A549 (cell line): ENCODE results near the gene MRPL19. TPM values are rescaled to one million over a fixed set of nuclear protein-coding genes. Genes with fewer than 3 reads are reported as not detected.

ENCODE experiments used
- ATAC-seq, 2 experiments: fragments of 200-7000 bp in 1 of 2; fragments of >200 bp in 1 of 2; cut with Nextera tagmentation in 1 of 2; cut with Tn5 transposase in 1 of 2; 3 replicates each; pipeline versions ENCODE4 v1.8.0 to v1.9.1; 2018 to 2020; ENCODE audit warnings: mild to moderate bottlenecking in 1 of 2, moderate library complexity in 1 of 2
- CTCF ChIA-PET: fragments of 300-600 bp; sonication (Branson Sonifier 250); formaldehyde crosslinking; extraction: SDS; loops from one replicate; lab custom pipeline; 2021; ENCODE audit warnings: antibody characterized with exemption, inconsistent platforms; lab: Yijun Ruan, JAX
- POLR2A ChIA-PET: fragments of 350-600 bp; formaldehyde crosslinking; extraction: SDS; loops from one replicate; lab custom pipeline; 2021; ENCODE audit warnings: antibody characterized with exemption, inconsistent platforms; lab: Yijun Ruan, JAX
- DNase-seq, 2 experiments: peaks; one replicate each; pipeline versions ENCODE4 v3.0.0 to v3.0.0-alpha.2; 2011 to 2016; ENCODE audit warnings: low read depth in 1 of 2, low spot score in 1 of 2
- FAIRE-seq: peaks from 2 replicates; lab custom pipeline; 2011; peaks lifted over from hg19 to GRCh38; lab: Jason Lieb, UNC
- H3K27ac ChIP-seq, 2 experiments: fragments of >200 bp; sonication (Bioruptor Twin); formaldehyde crosslinking; 3 replicates each; pipeline ENCODE4 v1.5.1; 2016 to 2017
- H3K4me1 ChIP-seq: fragments of >200 bp; sonication (Bioruptor Twin); formaldehyde crosslinking; 3 replicates; pipeline ENCODE4 v1.6.1; 2016
- H3K4me2 ChIP-seq: fragments of >200 bp; sonication (Bioruptor Twin); formaldehyde crosslinking; 3 replicates; pipeline ENCODE4 v1.6.1; 2016
- H3K4me3 ChIP-seq: fragments of >200 bp; sonication (Bioruptor Twin); formaldehyde crosslinking; 3 replicates; pipeline ENCODE4 v1.5.1; 2016
- H3K9me3 ChIP-seq: fragments of >200 bp; sonication (Bioruptor Twin); formaldehyde crosslinking; 3 replicates; pipeline ENCODE4 v1.6.1; 2016
- BHLHE40 ChIP-seq: IDR thresholded peaks from 2 replicates; pipeline ENCODE4 v1.6.1; 2012; ENCODE audit warnings: low read depth, low read length, inconsistent platforms
- CBX2 ChIP-seq: fragments of 200-600 bp; sonication (generic); IDR thresholded peaks from 2 replicates; pipeline ENCODE4 v1.6.1; 2016; ENCODE audit warnings: low read depth, mild to moderate bottlenecking, borderline replicate concordance
- CBX8 ChIP-seq: fragments of 200-600 bp; sonication (generic); IDR thresholded peaks from 2 replicates; pipeline ENCODE4 v1.6.1; 2016
- EP300 ChIP-seq, 2 experiments: fragments of >200 bp; sonication (Bioruptor Twin); formaldehyde crosslinking; IDR thresholded peaks; 2 replicates in 1 of 2; 3 replicates in 1 of 2; pipeline ENCODE4 v1.6.1; 2016 to 2017
- FOXS1 ChIP-seq: fragments of 250-450 bp; sonication (Bioruptor Pico); IDR thresholded peaks from 2 replicates; pipeline ENCODE4 v1.5.0; 2020; ENCODE audit warnings: mild to moderate bottlenecking, moderate library complexity
- GATA3 ChIP-seq: IDR thresholded peaks from 2 replicates; pipeline ENCODE4 v1.6.1; 2012; ENCODE audit warnings: borderline replicate concordance
- HDAC2 ChIP-seq: fragments of 200-600 bp; sonication (generic); IDR thresholded peaks from 2 replicates; pipeline ENCODE4 v1.6.1; 2016
- HEYL ChIP-seq: fragments of 250-450 bp; sonication (Bioruptor Pico); IDR thresholded peaks from 2 replicates; pipeline ENCODE4 v1.8.0; 2021; ENCODE audit warnings: mild to moderate bottlenecking, moderate library complexity
- MAFK ChIP-seq: fragments of 450-650 bp; IDR thresholded peaks from 2 replicates; pipeline ENCODE4 v1.6.1; 2014; ENCODE audit not compliant: partially characterized antibody
- MYC ChIP-seq: IDR thresholded peaks from 2 replicates; pipeline ENCODE4 v1.6.1; 2012; ENCODE audit warnings: mild to moderate bottlenecking, inconsistent platforms, low read length, improper control_type of control experiment, borderline replicate concordance
- NFE2L2 ChIP-seq: fragments of 150-350 bp; conservative IDR thresholded peaks from 2 replicates; pipeline ENCODE4 v1.6.1; 2014; ENCODE audit warnings: low read length
- NR3C1 ChIP-seq: fragments of >200 bp; sonication (Bioruptor Twin); formaldehyde crosslinking; IDR thresholded peaks from 3 replicates; pipeline ENCODE4 v1.6.1; 2017
- POLR2A ChIP-seq: IDR thresholded peaks from 2 replicates; pipeline ENCODE4 v1.6.1; 2012; ENCODE audit warnings: mild to moderate bottlenecking, low read length
- POLR2AphosphoS2 ChIP-seq: conservative IDR thresholded peaks from 2 replicates; pipeline ENCODE4 v1.6.1; 2012; ENCODE audit warnings: low read length, improper control_type of control experiment, inconsistent platforms
- RAD21 ChIP-seq, 2 experiments: fragments of >200 bp in 1 of 2; sonication (Bioruptor Twin) in 1 of 2; formaldehyde crosslinking in 1 of 2; IDR thresholded peaks in 1 of 2; conservative IDR thresholded peaks in 1 of 2; 2 replicates in 1 of 2; 3 replicates in 1 of 2; pipeline ENCODE4 v1.6.1; 2012 to 2018; ENCODE audit warnings: inconsistent platforms in 1 of 2
- TP53 ChIP-seq: fragments of 250-450 bp; sonication (Bioruptor Pico); IDR thresholded peaks from 2 replicates; pipeline ENCODE4 v1.5.0; 2021; ENCODE audit warnings: mild to moderate bottlenecking, moderate library complexity
- ZC3H11A ChIP-seq: fragments of 450-650 bp; IDR thresholded peaks from 2 replicates; pipeline ENCODE4 v1.6.1; 2014; ENCODE audit warnings: antibody characterized with exemption, mild to moderate bottlenecking
- ZFP36 ChIP-seq: fragments of 450-650 bp; IDR thresholded peaks from 2 replicates; pipeline ENCODE4 v1.6.1; 2014; ENCODE audit warnings: borderline replicate concordance; ENCODE audit not compliant: partially characterized antibody
- WGBS: methylation state at CpG from one replicate; pipeline ENCODE4 v1.1.6; 2017; ENCODE audit errors: missing lambda C conversion rate; 5-methylcytosine and 5-hydroxymethylcytosine counted together
- polyA plus RNA-seq, 4 experiments: library from polyadenylated mRNA; depleted of rRNA in 3 of 4; stranded (reverse); fragments of >200 nt; fragmentation: RNase III in 1 of 4; extraction: RNeasy Plus Mini Kit Qiagen cat#74134 plus additional on column Dnase treatment in 1 of 4; gene quantifications; 2 replicates in 3 of 4; 3 replicates in 1 of 4; pipeline ENCODE4 v1.2.3, GENCODE V29; 2011 to 2017
- TF ChIP-seq, protein P1 (sequence below): fragments of >200 bp; sonication (Bioruptor Twin); formaldehyde crosslinking; IDR thresholded peaks from 3 replicates; pipeline ENCODE4 v1.5.1; 2016
- TF ChIP-seq, protein P2 (sequence below): IDR thresholded peaks from 2 replicates; pipeline ENCODE4 v1.6.1; 2012
- TF ChIP-seq, protein P3 (sequence below): fragments of >200 bp; sonication (Bioruptor Twin); formaldehyde crosslinking; IDR thresholded peaks from 2 replicates; pipeline ENCODE4 v1.6.1; 2016
- TF ChIP-seq, protein P4 (sequence below): IDR thresholded peaks from 2 replicates; pipeline ENCODE4 v1.6.1; 2012; ENCODE audit warnings: low read depth, borderline replicate concordance
- TF ChIP-seq, protein P5 (sequence below): fragments of 150-350 bp; IDR thresholded peaks from 2 replicates; pipeline ENCODE4 v1.6.1; 2014; ENCODE audit warnings: low read depth, mild to moderate bottlenecking, low read length

MRPL19 gene
- polyA plus RNA-seq, 2 of the 4 experiments (the other 2 are of a cell fraction) = 70.5 to 147 TPM

DNA sequence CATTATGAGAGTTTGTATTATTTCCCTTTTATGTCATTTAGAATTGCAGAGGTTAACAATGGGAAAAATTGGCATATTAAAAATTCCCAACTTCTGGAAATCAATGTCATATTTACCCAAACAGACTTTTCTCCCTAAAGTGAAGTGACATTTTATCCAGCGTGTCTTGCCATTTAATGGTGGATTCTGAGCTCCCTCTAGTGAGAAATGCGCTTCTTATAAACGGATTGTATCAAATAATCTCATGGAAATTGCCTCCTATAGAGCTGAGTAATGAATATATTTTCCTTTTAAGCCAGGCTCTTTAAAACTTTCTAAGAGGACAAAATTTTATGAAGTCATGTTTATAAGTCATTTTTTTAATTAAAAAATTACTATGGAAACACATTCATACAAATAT is 69.8 kb downstream of the MRPL19 start:
- POLR2A ChIA-PET = no interaction called here
- Histone ChIP-seq H3K27ac (no peak overlapping the region), H3K4me2 (no peak overlapping the region), H3K9me3 (no peaks in the 10 kb centered on the region), H3K4me1 (0 out of 3 replicates have a peak, but pooled peaks cover 2% of the 10 kb centered on the region), H3K4me3 (no peak overlapping the region)
- 33% methylated on average over 3 of the region's 3 CpGs for WGBS
- FAIRE-seq (no peak), ATAC-seq (peak in 1 of 2 experiments; percentile 60; a peak in 2 of 6 replicates), DNase-seq (peak in 1 of 2 experiments; percentile 37)
- TF ChIP-seq TP53 (CRISPR knock-in tag) (no peak), RAD21 (conservative IDR thresholded peaks at IDR 0.05 in 1 of 2, IDR thresholded peaks at IDR 0.05 in 1 of 2) (peak in 1 of 2 experiments; percentile 45; a peak in 3 of 5 replicates), POLR2A (no peak)
- TF ChIP-seq, protein P1, sequence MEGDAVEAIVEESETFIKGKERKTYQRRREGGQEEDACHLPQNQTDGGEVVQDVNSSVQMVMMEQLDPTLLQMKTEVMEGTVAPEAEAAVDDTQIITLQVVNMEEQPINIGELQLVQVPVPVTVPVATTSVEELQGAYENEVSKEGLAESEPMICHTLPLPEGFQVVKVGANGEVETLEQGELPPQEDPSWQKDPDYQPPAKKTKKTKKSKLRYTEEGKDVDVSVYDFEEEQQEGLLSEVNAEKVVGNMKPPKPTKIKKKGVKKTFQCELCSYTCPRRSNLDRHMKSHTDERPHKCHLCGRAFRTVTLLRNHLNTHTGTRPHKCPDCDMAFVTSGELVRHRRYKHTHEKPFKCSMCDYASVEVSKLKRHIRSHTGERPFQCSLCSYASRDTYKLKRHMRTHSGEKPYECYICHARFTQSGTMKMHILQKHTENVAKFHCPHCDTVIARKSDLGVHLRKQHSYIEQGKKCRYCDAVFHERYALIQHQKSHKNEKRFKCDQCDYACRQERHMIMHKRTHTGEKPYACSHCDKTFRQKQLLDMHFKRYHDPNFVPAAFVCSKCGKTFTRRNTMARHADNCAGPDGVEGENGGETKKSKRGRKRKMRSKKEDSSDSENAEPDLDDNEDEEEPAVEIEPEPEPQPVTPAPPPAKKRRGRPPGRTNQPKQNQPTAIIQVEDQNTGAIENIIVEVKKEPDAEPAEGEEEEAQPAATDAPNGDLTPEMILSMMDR = peak; percentile 39
- CTCF ChIA-PET = interaction anchor here (1.4 to 6.3 kb wide), 4 partner anchors 13 to 80 kb away, joined by 3 to 28 read pairs (median 6); no protein-coding TSS in a partner anchor

DNA sequence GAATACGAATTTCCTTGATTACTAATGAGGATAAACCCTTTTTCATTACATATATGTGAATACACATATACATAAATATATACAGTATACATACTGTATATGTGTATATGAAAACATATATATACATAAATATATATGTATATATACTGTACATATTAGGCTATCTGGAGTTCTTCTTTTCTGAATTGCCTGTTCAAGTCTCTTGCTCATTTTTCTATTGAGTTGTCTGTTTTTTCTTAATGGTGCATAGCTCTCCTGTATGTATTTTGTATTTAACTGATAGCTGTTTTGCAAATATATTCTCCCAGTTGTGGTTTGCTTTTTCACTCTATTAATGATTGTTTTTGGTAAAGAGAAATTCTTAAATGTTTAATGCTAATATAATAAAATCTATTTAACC is 73.0 kb downstream of the MRPL19 start:
- POLR2A ChIA-PET = no interaction called here
- Histone ChIP-seq H3K27ac (no peak overlapping the region), H3K4me3 (no peak overlapping the region), H3K4me2 (no peak overlapping the region), H3K9me3 (no peaks in the 10 kb centered on the region), H3K4me1 (no peaks in the 10 kb centered on the region)
- CTCF ChIA-PET = interaction anchor here (1.9 to 6.3 kb wide), 3 partner anchors 9 to 79 kb away, joined by 5 to 28 read pairs (median 12); partner anchors contain the start of gene GCFC2
- FAIRE-seq (no peak), ATAC-seq (no peak), DNase-seq (no peak)
- TF ChIP-seq NFE2L2 (no peak), RAD21 (conservative IDR thresholded peaks at IDR 0.05 in 1 of 2, IDR thresholded peaks at IDR 0.05 in 1 of 2) (no peak), GATA3 (no peak), MYC (no peak), EP300 (IDR thresholded peaks at IDR 0.05) (no peak), HEYL (CRISPR knock-in tag) (no peak), BHLHE40 (no peak), MAFK (no peak)
- TF ChIP-seq, protein P2, sequence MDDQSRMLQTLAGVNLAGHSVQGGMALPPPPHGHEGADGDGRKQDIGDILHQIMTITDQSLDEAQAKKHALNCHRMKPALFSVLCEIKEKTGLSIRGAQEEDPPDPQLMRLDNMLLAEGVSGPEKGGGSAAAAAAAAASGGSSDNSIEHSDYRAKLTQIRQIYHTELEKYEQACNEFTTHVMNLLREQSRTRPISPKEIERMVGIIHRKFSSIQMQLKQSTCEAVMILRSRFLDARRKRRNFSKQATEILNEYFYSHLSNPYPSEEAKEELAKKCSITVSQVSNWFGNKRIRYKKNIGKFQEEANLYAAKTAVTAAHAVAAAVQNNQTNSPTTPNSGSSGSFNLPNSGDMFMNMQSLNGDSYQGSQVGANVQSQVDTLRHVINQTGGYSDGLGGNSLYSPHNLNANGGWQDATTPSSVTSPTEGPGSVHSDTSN = no peak
- TF ChIP-seq, protein P3, sequence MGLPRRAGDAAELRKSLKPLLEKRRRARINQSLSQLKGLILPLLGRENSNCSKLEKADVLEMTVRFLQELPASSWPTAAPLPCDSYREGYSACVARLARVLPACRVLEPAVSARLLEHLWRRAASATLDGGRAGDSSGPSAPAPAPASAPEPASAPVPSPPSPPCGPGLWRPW = no peak
- 0% methylated on average over 1 of the region's 1 CpG for WGBS

DNA sequence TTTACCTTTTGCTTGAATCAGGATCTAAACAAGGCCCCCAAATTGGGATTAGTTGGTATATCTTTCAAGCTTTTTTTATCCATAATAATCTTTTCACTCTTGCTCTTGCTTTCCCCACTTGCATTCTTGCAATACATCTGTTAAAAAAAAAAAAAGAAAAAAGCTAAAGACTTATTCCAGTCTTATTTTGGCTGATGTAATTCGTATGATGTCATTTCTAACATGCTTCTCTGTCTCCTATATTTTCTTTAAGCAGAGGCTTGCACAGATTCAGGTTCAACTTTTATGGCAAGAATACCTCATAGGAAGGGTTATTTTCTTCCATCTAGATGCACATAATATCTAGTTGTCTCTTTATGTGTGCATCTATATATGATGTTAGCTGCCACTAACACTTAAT is 73.9 kb downstream of the MRPL19 start:
- no peak for FAIRE-seq

More for the DNA sequence above, 73.9 kb downstream of the MRPL19 start:
- 0% methylated on average over 1 of the region's 1 CpG for WGBS
- ChIA-PET POLR2A (no interaction called here), CTCF (interaction anchor here (1.9 to 6.3 kb wide), 3 partner anchors 10 to 80 kb away, joined by 5 to 28 read pairs (median 12); partner anchors contain the start of gene GCFC2)
- Histone ChIP-seq H3K4me1 (no peaks in the 10 kb centered on the region), H3K4me3 (no peak overlapping the region), H3K4me2 (no peak overlapping the region), H3K9me3 (no peaks in the 10 kb centered on the region)
- DNase-seq (no peak), ATAC-seq (no peak)
- TF ChIP-seq ZFP36 = no peak
- TF ChIP-seq, protein P4, sequence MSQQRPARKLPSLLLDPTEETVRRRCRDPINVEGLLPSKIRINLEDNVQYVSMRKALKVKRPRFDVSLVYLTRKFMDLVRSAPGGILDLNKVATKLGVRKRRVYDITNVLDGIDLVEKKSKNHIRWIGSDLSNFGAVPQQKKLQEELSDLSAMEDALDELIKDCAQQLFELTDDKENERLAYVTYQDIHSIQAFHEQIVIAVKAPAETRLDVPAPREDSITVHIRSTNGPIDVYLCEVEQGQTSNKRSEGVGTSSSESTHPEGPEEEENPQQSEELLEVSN = no peak
- no peak for TF ChIP-seq ZC3H11A
- no peak for TF ChIP-seq POLR2AphosphoS2
- no peak for TF ChIP-seq NR3C1
- no peak for TF ChIP-seq FOXS1 (CRISPR knock-in tag)
- TF ChIP-seq CBX8 = no peak
- TF ChIP-seq, protein P5, sequence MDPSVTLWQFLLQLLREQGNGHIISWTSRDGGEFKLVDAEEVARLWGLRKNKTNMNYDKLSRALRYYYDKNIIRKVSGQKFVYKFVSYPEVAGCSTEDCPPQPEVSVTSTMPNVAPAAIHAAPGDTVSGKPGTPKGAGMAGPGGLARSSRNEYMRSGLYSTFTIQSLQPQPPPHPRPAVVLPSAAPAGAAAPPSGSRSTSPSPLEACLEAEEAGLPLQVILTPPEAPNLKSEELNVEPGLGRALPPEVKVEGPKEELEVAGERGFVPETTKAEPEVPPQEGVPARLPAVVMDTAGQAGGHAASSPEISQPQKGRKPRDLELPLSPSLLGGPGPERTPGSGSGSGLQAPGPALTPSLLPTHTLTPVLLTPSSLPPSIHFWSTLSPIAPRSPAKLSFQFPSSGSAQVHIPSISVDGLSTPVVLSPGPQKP = no peak
- no peak for TF ChIP-seq HDAC2
- TF ChIP-seq CBX2 = no peak
- TF ChIP-seq, all 56 proteins: peak for 0
- no peak overlapping the region for H3K27ac ChIP-seq
